NCI-H2227 (cell line): ENCODE results near the gene LRRC8C.

Experiments used
- DNase-seq: peaks from one replicate; lab custom pipeline; 2025; ENCODE audit not compliant: unreplicated experiment; lab: John Stamatoyannopoulos, UW

LRRC8C gene

GRCh38 chr1:89670163-89670562 is 37.2 kb downstream of the LRRC8C start:
- no peak for DNase-seq

DNA sequence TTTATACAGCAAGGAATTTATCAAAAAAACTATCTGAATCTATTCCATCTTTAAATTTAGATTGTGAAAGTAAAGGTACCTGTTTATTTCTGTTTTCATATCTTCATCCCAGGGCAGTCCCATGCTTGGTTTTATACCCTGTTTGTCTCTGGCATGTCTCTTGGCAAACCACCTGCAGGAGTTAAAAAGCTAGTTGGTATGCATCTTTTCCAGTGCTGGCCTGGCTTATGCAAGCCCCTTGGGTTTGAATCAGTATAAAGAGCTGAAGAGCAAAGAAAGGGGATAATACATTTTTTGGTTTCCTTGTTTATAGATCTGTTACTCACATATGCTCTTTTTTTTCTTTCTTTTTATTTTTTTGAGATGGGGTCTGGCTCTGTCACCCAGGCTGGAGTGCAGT is 37.8 kb downstream of the LRRC8C start:
- DNase-seq = no peak

- DNase-seq = no peak
Observed at GRCh38 chr1:89671775-89672488, 39.0 kb downstream of the LRRC8C start.

GRCh38 chr1:89672489-89673183 is 39.7 kb downstream of the LRRC8C start:
- DNase-seq = no peak

GRCh38 chr1:89673251-89673650 is 40.3 kb downstream of the LRRC8C start:
- no peak for DNase-seq

- DNase-seq = no peak
Observed at GRCh38 chr1:89675677-89676076, 42.8 kb downstream of the LRRC8C start.

DNA sequence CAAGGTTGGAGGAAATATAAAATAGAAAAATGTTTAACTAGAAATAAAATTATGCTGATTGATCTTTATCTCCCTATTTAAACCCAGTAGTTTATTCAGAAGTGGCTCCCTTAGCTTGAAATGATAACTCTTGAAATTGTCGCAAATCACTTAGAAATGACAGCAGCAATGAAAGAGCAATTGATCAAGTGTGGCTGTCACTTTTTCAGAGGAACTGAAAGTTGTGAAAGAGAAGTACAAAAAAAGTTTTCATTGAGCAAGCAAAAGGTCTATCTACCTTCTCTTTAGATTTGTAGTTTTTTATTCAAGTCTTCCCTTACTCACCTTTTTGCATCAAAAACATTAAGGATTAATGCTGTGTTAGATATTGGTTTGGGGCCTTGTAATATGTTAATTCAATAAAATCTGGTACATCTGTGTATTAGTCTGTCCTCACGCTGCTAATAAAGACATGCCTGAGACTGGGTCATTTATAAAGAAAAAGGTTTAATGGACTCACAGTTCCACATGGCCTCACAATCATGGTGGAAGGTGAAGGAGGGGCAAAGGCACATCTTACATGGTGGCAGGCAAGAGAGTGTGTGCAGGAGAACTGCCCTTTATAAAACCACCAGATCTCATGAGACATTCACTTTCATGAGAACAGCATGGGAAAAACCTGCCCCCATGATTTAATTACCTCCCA is 48.3 kb downstream of the LRRC8C start:
- DNase-seq = no peak

DNA sequence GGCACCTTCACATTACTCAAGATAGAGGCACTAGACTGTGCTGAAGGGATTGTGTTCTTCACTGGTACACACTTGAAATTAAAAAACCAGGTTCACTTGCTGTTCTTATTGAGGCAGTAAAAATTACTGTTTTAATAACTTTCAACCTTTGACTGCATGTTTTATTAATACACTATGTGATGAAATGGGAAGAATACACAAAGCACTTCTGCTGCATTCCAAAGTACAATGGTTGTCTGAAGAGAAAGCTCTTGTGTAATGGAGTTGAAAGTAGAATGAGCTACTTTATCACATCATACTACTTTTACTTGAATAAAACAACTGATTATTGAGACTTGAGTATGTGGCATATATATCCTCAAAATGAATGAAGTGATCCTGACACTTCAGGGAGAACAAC is 49.7 kb downstream of the LRRC8C start:
- no peak for DNase-seq

- DNase-seq = no peak
Observed at GRCh38 chr1:89685461-89685860, 52.5 kb downstream of the LRRC8C start.

DNA sequence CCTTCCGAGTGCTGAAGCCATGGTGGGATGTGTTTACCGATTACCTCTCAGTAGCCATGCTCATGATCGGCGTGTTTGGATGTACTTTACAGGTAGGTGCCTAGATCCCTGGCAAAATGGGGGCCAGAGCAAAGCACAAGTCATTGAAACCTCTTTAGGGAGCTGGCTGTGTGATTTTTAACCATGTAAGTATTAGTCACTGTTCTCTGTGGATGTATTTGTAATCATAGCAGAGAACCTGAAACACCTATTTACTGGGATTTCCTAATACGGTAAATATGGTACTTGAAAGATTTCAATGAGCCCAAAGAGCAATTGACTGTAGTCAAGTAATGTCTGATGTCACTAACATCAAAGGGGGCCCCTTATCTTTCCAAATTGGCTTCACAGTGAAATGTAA is 53.6 kb downstream of the LRRC8C start:
- DNase-seq = no peak

- DNase-seq = no peak
Observed at GRCh38 chr1:89687254-89687653, 54.3 kb downstream of the LRRC8C start.

- no peak for DNase-seq
Observed at GRCh38 chr1:89688607-89689006, 55.7 kb downstream of the LRRC8C start.

DNA sequence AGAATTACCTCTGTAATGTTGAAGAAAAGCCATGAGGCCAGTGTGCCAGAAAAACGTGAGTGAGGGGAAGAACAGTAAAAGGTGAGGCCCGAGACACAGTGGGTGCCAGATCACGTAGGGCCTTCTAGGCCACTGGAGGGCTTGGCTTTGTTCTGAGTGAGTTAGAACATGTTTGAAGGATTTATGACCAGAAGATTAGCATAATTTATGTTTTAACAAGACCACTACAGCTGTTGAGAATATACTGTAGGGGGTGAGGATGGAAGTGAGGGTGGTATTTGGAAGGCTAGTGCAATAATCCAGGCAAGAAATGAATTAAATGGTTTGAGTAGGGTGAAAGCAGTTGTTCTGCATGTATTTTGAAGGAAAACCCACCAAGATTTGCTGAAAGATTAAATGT is 56.3 kb downstream of the LRRC8C start:
- no peak for DNase-seq

GRCh38 chr1:89690595-89690994 is 57.7 kb downstream of the LRRC8C start:
- DNase-seq = no peak

- DNase-seq = no peak
Observed at GRCh38 chr1:89692601-89693521, 59.9 kb downstream of the LRRC8C start.

- DNase-seq = no peak
Observed at GRCh38 chr1:89695847-89696246, 62.9 kb downstream of the LRRC8C start.

- no peak for DNase-seq
Observed at GRCh38 chr1:89697383-89697782, 64.5 kb downstream of the LRRC8C start.

- no peak for DNase-seq
Observed at GRCh38 chr1:89698020-89698560, 65.2 kb downstream of the LRRC8C start.

DNA sequence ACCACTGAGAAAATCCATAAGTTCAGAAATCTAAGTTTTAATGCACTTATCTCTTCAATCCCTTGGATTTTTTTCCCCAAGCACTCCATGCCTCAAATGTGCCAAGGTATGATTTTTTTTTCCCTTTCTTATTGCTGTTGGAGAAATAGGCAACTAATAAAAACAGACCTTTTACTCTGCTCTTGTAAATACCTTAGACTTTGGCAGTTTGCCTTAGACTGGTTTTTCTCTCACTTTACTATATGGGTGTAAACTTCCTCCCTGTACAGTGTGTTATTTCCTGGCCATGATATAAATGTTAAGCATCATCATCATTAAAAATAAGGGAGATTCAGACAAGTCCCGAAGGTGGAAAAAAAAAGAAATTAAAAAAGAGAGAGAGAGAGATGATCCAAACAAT is 65.7 kb downstream of the LRRC8C start:
- no peak for DNase-seq

DNA sequence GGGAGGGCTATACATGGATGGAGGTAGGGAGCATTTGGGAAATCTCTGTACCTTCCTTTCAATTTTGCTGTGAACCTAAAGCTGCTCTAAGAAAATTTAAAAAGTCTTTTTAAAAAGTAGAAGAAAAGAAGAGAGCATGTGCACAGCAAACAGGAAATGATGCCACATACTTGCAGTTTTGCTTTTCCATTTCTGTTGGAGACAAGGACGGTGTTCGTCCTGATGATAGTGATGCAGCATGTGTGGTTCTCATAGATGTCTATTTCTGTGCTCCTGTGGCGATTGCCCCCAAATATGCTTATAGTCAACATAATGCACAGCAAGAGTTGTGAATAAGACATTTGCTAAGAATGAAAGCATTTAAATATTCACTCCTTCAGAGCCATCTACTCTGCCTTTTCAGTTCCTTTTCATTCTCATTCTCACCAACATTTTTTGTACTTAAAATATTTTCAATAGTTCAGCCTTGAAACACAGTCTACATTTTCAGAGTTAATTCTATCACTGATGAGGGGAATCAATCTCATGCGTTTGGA is 66.6 kb downstream of the LRRC8C start:
- no peak for DNase-seq
